Gastroesophageal sphincter (tissue), 4 donors: ENCODE data around the gene PTH2R. TPM values are rescaled to one million over a fixed set of nuclear protein-coding genes. Genes with fewer than 3 reads are reported as not detected.
"Not testable (repeated sequence)": the region's sequence is repeated elsewhere in the genome, so short reads cannot be mapped to it uniquely, and the experiment has no call there.

ENCODE experiments used
- ATAC-seq: fragments of 150-250 bp; one replicate; pipeline ENCODE4 v1.9.1; 2016; ENCODE audit warnings: mild to moderate bottlenecking, moderate library complexity
- H3K27ac ChIP-seq, 4 donors: fragments of 200-600 bp; sonication (generic) in 3 of 4; 1 replicate in 3 of 4; 2 replicates in 1 of 4; pipeline ENCODE4 v1.5.1; 2016 to 2019
- H3K27me3 ChIP-seq: fragments of 200-600 bp; sonication (generic); one replicate; pipeline ENCODE4 v1.5.1; 2019
- H3K36me3 ChIP-seq, 2 donors: fragments of 200-600 bp; sonication (generic); one replicate each; pipeline ENCODE4 v1.5.1; 2019; ENCODE audit warnings: control low read depth in 1 of 2
- H3K4me1 ChIP-seq, 3 donors: fragments of 200-600 bp; sonication (generic); 1 replicate in 2 of 3; 2 replicates in 1 of 3; pipeline ENCODE4 v1.5.1; 2016 to 2019; ENCODE audit warnings: control low read depth in 2 of 3
- H3K4me3 ChIP-seq, 2 donors: fragments of 200-600 bp; sonication (generic); one replicate each; pipeline ENCODE4 v1.5.1; 2019; ENCODE audit warnings: mild to moderate bottlenecking in 1 of 2, moderate library complexity in 1 of 2
- H3K9me3 ChIP-seq, 3 donors: fragments of 200-600 bp; sonication (generic); one replicate each; pipeline ENCODE4 v1.5.1; 2017 to 2019; ENCODE audit warnings: control low read depth in 2 of 3
- EP300 ChIP-seq: sonication (generic); formaldehyde crosslinking; IDR thresholded peaks from one replicate; pipeline ENCODE4 v1.6.1; 2017; ENCODE audit warnings: antibody characterized with exemption, mild to moderate bottlenecking
- POLR2A ChIP-seq, 2 donors: fragments of 450-650 bp; IDR thresholded peaks; one replicate each; pipeline ENCODE4 v1.6.1; 2017; ENCODE audit warnings: antibody characterized with exemption in 2 of 2, mild to moderate bottlenecking in 2 of 2, moderate library complexity in 1 of 2
- POLR2AphosphoS5 ChIP-seq: sonication (generic); formaldehyde crosslinking; IDR thresholded peaks from one replicate; pipeline ENCODE4 v1.6.1; 2017; ENCODE audit warnings: antibody characterized with exemption
- WGBS, 2 donors: methylation state at CpG; one replicate each; pipeline ENCODE4 v1.1.5; 2018; ENCODE audit warnings: low coverage in 1 of 2; 5-methylcytosine and 5-hydroxymethylcytosine counted together
- total RNA-seq, 4 donors: library from RNA; depleted of rRNA; stranded (reverse); fragments of >200 nt; gene quantifications; one replicate each; pipeline ENCODE4 v1.1.0, GENCODE V29; 2016
- TF ChIP-seq, protein P1 (sequence below), 4 experiments: fragments of 200-600 bp in 2 of 4; fragments of 450-650 bp in 2 of 4; sonication (generic) in 1 of 4; IDR thresholded peaks; one replicate each; pipeline ENCODE4 v1.5.1; 2017 to 2019; ENCODE audit warnings: antibody characterized with exemption in 4 of 4, mild to moderate bottlenecking in 2 of 4, moderate library complexity in 2 of 4

The PTH2R gene
- total RNA-seq, 4 donors from 2014 or later, result 0.62 TPM; not detected in 3

DNA sequence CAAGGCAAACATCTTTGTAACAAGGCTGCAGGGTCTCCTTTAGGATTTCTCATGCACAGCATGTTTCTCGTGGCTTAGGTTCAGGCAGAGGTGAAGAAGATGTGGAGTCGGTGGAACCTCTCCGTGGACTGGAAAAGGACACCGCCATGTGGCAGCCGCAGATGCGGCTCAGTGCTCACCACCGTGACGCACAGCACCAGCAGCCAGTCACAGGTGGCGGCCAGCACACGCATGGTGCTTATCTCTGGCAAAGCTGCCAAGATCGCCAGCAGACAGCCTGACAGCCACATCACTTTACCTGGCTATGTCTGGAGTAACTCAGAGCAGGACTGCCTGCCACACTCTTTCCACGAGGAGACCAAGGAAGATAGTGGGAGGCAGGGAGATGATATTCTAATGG, 86.6 kb downstream of the PTH2R start:
- no peak for ATAC-seq
- Histone ChIP-seq H3K27me3 (peaks cover 8% of the 10 kb centered on the region), H3K36me3 (no peaks in the 10 kb centered on the region), H3K27ac (no peak overlapping the region), H3K9me3 (no peaks in the 10 kb centered on the region), H3K4me3 (no peak overlapping the region), H3K4me1 (no peaks in the 10 kb centered on the region)
- WGBS, 2 donors, result 0 to 60% methylated on average over 1 to 2 of the region's 12 CpGs
- TF ChIP-seq POLR2AphosphoS5, result no peak
- TF ChIP-seq, protein P1, sequence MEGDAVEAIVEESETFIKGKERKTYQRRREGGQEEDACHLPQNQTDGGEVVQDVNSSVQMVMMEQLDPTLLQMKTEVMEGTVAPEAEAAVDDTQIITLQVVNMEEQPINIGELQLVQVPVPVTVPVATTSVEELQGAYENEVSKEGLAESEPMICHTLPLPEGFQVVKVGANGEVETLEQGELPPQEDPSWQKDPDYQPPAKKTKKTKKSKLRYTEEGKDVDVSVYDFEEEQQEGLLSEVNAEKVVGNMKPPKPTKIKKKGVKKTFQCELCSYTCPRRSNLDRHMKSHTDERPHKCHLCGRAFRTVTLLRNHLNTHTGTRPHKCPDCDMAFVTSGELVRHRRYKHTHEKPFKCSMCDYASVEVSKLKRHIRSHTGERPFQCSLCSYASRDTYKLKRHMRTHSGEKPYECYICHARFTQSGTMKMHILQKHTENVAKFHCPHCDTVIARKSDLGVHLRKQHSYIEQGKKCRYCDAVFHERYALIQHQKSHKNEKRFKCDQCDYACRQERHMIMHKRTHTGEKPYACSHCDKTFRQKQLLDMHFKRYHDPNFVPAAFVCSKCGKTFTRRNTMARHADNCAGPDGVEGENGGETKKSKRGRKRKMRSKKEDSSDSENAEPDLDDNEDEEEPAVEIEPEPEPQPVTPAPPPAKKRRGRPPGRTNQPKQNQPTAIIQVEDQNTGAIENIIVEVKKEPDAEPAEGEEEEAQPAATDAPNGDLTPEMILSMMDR (IDR thresholded peaks at IDR 0.05), result no peak
- TF ChIP-seq EP300, result no peak
- no peak for TF ChIP-seq POLR2A (IDR thresholded peaks at IDR 0.05)

GRCh38 chr2:208496129-208496528, 89.5 kb downstream of the PTH2R start:
- no peaks in the 10 kb centered on the region for H3K4me1 ChIP-seq
- ATAC-seq, result no peak
- TF ChIP-seq POLR2A (IDR thresholded peaks at IDR 0.05) (no peak), EP300 (no peak), POLR2AphosphoS5 (no peak)
- TF ChIP-seq, protein P1 (IDR thresholded peaks at IDR 0.05), result no peak
- 50 to 61% methylated on average over 2 of the region's 2 CpGs for WGBS, 2 donors
- no peak overlapping the region for H3K4me3 ChIP-seq
- peaks cover 6% of the 10 kb centered on the region for H3K27me3 ChIP-seq
- no peak overlapping the region for H3K27ac ChIP-seq
- H3K9me3 ChIP-seq, result no peaks in the 10 kb centered on the region
- H3K36me3 ChIP-seq, result no peaks in the 10 kb centered on the region

DNA sequence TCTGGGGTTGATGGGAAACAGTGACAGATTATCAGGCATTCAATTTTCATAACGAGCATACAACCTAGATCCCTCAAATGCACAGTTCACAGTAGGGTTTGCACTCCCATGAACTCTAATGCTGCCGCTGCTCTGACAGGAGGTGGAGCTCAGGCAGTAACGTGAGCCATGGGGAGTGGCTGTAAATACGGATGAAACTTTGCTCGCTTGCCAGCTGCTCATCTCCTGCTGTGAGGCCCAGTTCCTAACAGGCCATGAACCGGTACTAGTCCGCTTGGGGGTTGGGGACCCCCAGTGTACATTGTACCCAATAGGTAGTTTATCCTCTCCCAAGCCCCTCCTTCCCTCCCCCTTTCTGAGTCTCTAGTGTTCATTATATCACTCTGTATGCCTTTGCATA, 94.6 kb downstream of the PTH2R start:
- Histone ChIP-seq H3K4me3 (no peak overlapping the region), H3K27me3 (no peaks in the 10 kb centered on the region), H3K4me1 (no peaks in the 10 kb centered on the region), H3K9me3 (peaks cover 0 to 17% (median 0%) of the 10 kb centered on the region in 3 donors), H3K36me3 (no peaks in the 10 kb centered on the region), H3K27ac (no peak overlapping the region)
- 18 to 33% methylated on average over 1 to 4 of the region's 7 CpGs for WGBS, 2 donors
- no peak for TF ChIP-seq POLR2AphosphoS5
- no peak for TF ChIP-seq EP300
- no peak for TF ChIP-seq POLR2A (IDR thresholded peaks at IDR 0.05)
- TF ChIP-seq, protein P1 (IDR thresholded peaks at IDR 0.05), result no peak
- ATAC-seq, result no peak

DNA sequence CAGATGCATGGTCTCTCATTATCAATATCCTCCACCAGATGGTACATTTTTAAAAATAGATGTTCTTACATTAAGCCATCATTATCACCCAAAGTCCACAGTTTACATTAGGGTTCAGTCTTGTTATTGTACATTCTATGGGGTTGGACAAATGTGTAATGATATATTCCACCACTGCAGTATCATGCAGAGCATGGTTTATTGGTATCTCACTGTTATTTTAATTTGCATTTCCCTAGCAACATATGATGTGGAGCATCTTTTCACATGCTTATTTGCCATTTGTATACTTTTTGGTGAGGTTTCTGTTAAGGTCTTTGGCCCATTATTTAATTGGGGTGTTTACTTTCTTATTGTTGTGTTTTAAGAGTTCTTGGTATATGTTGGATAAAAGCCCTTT, 95.7 kb downstream of the PTH2R start:
- Histone ChIP-seq H3K4me3 (no peak overlapping the region), H3K27ac (no peak overlapping the region), H3K27me3 (no peaks in the 10 kb centered on the region), H3K36me3 (no peaks in the 10 kb centered on the region), H3K4me1 (no peaks in the 10 kb centered on the region), H3K9me3 (peaks cover 0 to 22% (median 0%) of the 10 kb centered on the region in 3 donors)
- TF ChIP-seq EP300 (no peak), POLR2A (IDR thresholded peaks at IDR 0.05) (no peak), POLR2AphosphoS5 (no peak)
- no peak for ATAC-seq

DNA sequence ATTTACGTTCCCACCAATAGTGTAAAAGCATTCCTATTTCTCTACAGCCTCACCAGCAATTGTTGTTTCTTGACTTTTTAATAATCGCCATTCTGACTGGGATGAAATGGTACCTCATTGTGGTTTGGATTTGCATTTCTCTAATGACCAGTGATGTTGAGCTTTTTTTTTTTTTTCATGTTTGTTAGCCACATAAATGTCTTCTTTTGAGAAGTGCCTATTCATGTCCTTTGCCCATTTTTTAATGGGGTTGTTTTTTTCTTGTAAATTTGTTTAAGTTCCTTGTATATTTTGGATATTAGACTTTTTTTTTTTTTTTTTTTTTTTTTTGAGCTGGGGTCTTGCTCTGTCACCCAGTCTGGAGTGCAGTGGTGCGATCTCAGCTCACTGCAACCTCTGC, 98.8 kb downstream of the PTH2R start:
- H3K4me3 ChIP-seq, H3K4me1 ChIP-seq, H3K27ac ChIP-seq, ATAC-seq, H3K27me3 ChIP-seq, H3K36me3 ChIP-seq: not testable (repeated sequence)
- H3K9me3 ChIP-seq, result peaks cover 0 to 37% (median 0%) of the 10 kb centered on the region in 3 donors
- 72 to 92% methylated on average over 2 of the region's 3 CpGs for WGBS, 2 donors

GRCh38 chr2:208509586-208509985, 103.0 kb downstream of the PTH2R start:
- no peaks in the 10 kb centered on the region for H3K36me3 ChIP-seq
- ATAC-seq, result no peak
- no peaks in the 10 kb centered on the region for H3K4me1 ChIP-seq
- peaks cover 0 to 34% (median 0%) of the 10 kb centered on the region in 3 donors for H3K9me3 ChIP-seq
- no peaks in the 10 kb centered on the region for H3K27me3 ChIP-seq
- TF ChIP-seq POLR2AphosphoS5 (no peak), EP300 (no peak), POLR2A (IDR thresholded peaks at IDR 0.05) (no peak)
- TF ChIP-seq, protein P1 (IDR thresholded peaks at IDR 0.05), result no peak
- H3K4me3 ChIP-seq, result no peak overlapping the region
- no peak overlapping the region for H3K27ac ChIP-seq
